ENCODE data around the gene PHF2.

The PHF2 gene

GRCh38 chr9:93651521-93651950 lies 75.2 kb downstream of the PHF2 start:
- no peak for DNase-seq
- WGBS (ENCODE audit: extremely low coverage, insufficient coverage, insufficient read length) = no CpG with 5 or more reads among the region's 5 CpGs
- peaks cover 39 to 51% of the 10 kb centered on the region in 2 experiments for H3K36me3 ChIP-seq (ENCODE audit: control insufficient read depth in 1 of 2, insufficient read depth in 2 of 2, low read length in 2 of 2)

GRCh38 chr9:93652604-93653592 lies 76.5 kb downstream of the PHF2 start:
- Histone ChIP-seq H2AK5ac (ENCODE audit: low read length) (no peak overlapping the region), H3K23ac (ENCODE audit: low read length) (no peak overlapping the region), H3K14ac (ENCODE audit: low read length) (no peak overlapping the region), H2BK12ac (ENCODE audit: low read length) (no peak overlapping the region), H3K4me2 (ENCODE audit: low read length) (no peak overlapping the region), H3K9ac (ENCODE audit: low read length) (no peak overlapping the region), H2AFZ (ENCODE audit: insufficient read depth, low read length, poor library complexity) (no peak overlapping the region), H3K36me3 (ENCODE audit: control insufficient read depth in 1 of 2, insufficient read depth in 2 of 2, low read length in 2 of 2) (peaks cover 38 to 57% of the 10 kb centered on the region in 2 experiments), H4K8ac (ENCODE audit: low read depth, low read length) (no peak overlapping the region), H3K27ac (ENCODE audit: low read depth, low read length) (no peak overlapping the region), H4K12ac (ENCODE audit: low read depth, low read length) (no peak overlapping the region), H3K79me1 (ENCODE audit: low read length) (no peaks in the 10 kb centered on the region), H2BK120ac (ENCODE audit: insufficient read depth, low read length, poor library complexity) (no peak overlapping the region), H3K4me1 (ENCODE audit: control insufficient read depth in 1 of 2, insufficient read depth in 2 of 2, low read length in 2 of 2) (no peaks in the 10 kb centered on the region), H2BK5ac (ENCODE audit: low read depth, low read length, poor library complexity) (no peak overlapping the region), H3K4me3 (ENCODE audit: low read depth, low read length) (no peak overlapping the region), H4K91ac (ENCODE audit: low read depth, low read length) (no peak overlapping the region), H3K9me3 (ENCODE audit: insufficient read depth, low read depth, low read length) (peaks cover 6% of the 10 kb centered on the region), H3K79me2 (ENCODE audit: control insufficient read depth, insufficient read depth, low read length, poor library complexity) (no peaks in the 10 kb centered on the region), H3K18ac (ENCODE audit: low read length) (no peak overlapping the region), H3K4ac (ENCODE audit: low read depth, low read length) (no peak overlapping the region), H3K27me3 (ENCODE audit: insufficient read depth, low read length) (no peaks in the 10 kb centered on the region)
- no peak for DNase-seq
- no CpG with 5 or more reads among the region's 24 CpGs for WGBS (ENCODE audit: extremely low coverage, insufficient coverage, insufficient read length)

More at GRCh38 chr9:93651521-93651950, 75.2 kb downstream of the PHF2 start:
- Histone ChIP-seq H3K79me1 (ENCODE audit: low read length) (no peaks in the 10 kb centered on the region), H2BK12ac (ENCODE audit: low read length) (no peak overlapping the region), H3K4me2 (ENCODE audit: low read length) (no peak overlapping the region), H4K12ac (ENCODE audit: low read depth, low read length) (no peak overlapping the region), H3K27me3 (ENCODE audit: insufficient read depth, low read length) (no peaks in the 10 kb centered on the region), H3K4me3 (ENCODE audit: low read depth, low read length) (no peak overlapping the region), H3K23ac (ENCODE audit: low read length) (no peak overlapping the region), H3K9me3 (ENCODE audit: insufficient read depth, low read depth, low read length) (peaks cover 6% of the 10 kb centered on the region), H3K4ac (ENCODE audit: low read depth, low read length) (no peak overlapping the region), H3K14ac (ENCODE audit: low read length) (no peak overlapping the region), H4K91ac (ENCODE audit: low read depth, low read length) (no peak overlapping the region), H2AFZ (ENCODE audit: insufficient read depth, low read length, poor library complexity) (no peak overlapping the region), H4K8ac (ENCODE audit: low read depth, low read length) (no peak overlapping the region), H3K18ac (ENCODE audit: low read length) (no peak overlapping the region), H3K4me1 (ENCODE audit: control insufficient read depth in 1 of 2, insufficient read depth in 2 of 2, low read length in 2 of 2) (no peaks in the 10 kb centered on the region), H2BK120ac (ENCODE audit: insufficient read depth, low read length, poor library complexity) (no peak overlapping the region), H2BK5ac (ENCODE audit: low read depth, low read length, poor library complexity) (no peak overlapping the region), H3K9ac (ENCODE audit: low read length) (no peak overlapping the region), H2AK5ac (ENCODE audit: low read length) (no peak overlapping the region), H3K79me2 (ENCODE audit: control insufficient read depth, insufficient read depth, low read length, poor library complexity) (no peaks in the 10 kb centered on the region), H3K27ac (ENCODE audit: low read depth, low read length) (no peak overlapping the region)

- no peak overlapping the region for H3K23ac ChIP-seq (ENCODE audit: low read length)
- H3K79me1 ChIP-seq (ENCODE audit: low read length) = no peaks in the 10 kb centered on the region
- H2BK120ac ChIP-seq (ENCODE audit: insufficient read depth, low read length, poor library complexity) = no peak overlapping the region
- no peaks in the 10 kb centered on the region for H3K27me3 ChIP-seq (ENCODE audit: insufficient read depth, low read length)
- no peak overlapping the region for H4K12ac ChIP-seq (ENCODE audit: low read depth, low read length)
- no peak overlapping the region for H3K27ac ChIP-seq (ENCODE audit: low read depth, low read length)
- H3K36me3 ChIP-seq (ENCODE audit: control insufficient read depth in 1 of 2, insufficient read depth in 2 of 2, low read length in 2 of 2) = peaks cover 36 to 62% of the 10 kb centered on the region in 2 experiments
- no peak overlapping the region for H4K91ac ChIP-seq (ENCODE audit: low read depth, low read length)
- H4K8ac ChIP-seq (ENCODE audit: low read depth, low read length) = no peak overlapping the region
- no peaks in the 10 kb centered on the region for H3K79me2 ChIP-seq (ENCODE audit: control insufficient read depth, insufficient read depth, low read length, poor library complexity)
- no peaks in the 10 kb centered on the region for H3K4me1 ChIP-seq (ENCODE audit: control insufficient read depth in 1 of 2, insufficient read depth in 2 of 2, low read length in 2 of 2)
- no peak overlapping the region for H3K4me2 ChIP-seq (ENCODE audit: low read length)
- no peak overlapping the region for H3K9ac ChIP-seq (ENCODE audit: low read length)
- H3K4ac ChIP-seq (ENCODE audit: low read depth, low read length) = no peak overlapping the region
- DNase-seq = no peak
- no peak overlapping the region for H2BK5ac ChIP-seq (ENCODE audit: low read depth, low read length, poor library complexity)
- WGBS (ENCODE audit: extremely low coverage, insufficient coverage, insufficient read length) = no CpG with 5 or more reads among the region's 3 CpGs
- no peak overlapping the region for H2AFZ ChIP-seq (ENCODE audit: insufficient read depth, low read length, poor library complexity)
- no peak overlapping the region for H3K14ac ChIP-seq (ENCODE audit: low read length)
- H3K4me3 ChIP-seq (ENCODE audit: low read depth, low read length) = no peak overlapping the region
- no peak overlapping the region for H2AK5ac ChIP-seq (ENCODE audit: low read length)
- H3K9me3 ChIP-seq (ENCODE audit: insufficient read depth, low read depth, low read length) = peaks cover 6% of the 10 kb centered on the region
- no peak overlapping the region for H2BK12ac ChIP-seq (ENCODE audit: low read length)
- H3K18ac ChIP-seq (ENCODE audit: low read length) = no peak overlapping the region
Measured at GRCh38 chr9:93653760-93654159, 77.4 kb downstream of the PHF2 start.

GRCh38 chr9:93654351-93654961 lies 78.1 kb downstream of the PHF2 start:
- H3K4me1 ChIP-seq (ENCODE audit: control insufficient read depth in 1 of 2, insufficient read depth in 2 of 2, low read length in 2 of 2) = no peaks in the 10 kb centered on the region
- no peak overlapping the region for H3K4me2 ChIP-seq (ENCODE audit: low read length)
- peaks cover 37 to 64% of the 10 kb centered on the region in 2 experiments for H3K36me3 ChIP-seq (ENCODE audit: control insufficient read depth in 1 of 2, insufficient read depth in 2 of 2, low read length in 2 of 2)
- H2BK120ac ChIP-seq (ENCODE audit: insufficient read depth, low read length, poor library complexity) = no peak overlapping the region
- DNase-seq = no peak
- H2AFZ ChIP-seq (ENCODE audit: insufficient read depth, low read length, poor library complexity) = no peak overlapping the region
- H3K27ac ChIP-seq (ENCODE audit: low read depth, low read length) = no peak overlapping the region
- no peak overlapping the region for H3K18ac ChIP-seq (ENCODE audit: low read length)
- no peak overlapping the region for H3K4ac ChIP-seq (ENCODE audit: low read depth, low read length)
- H2BK5ac ChIP-seq (ENCODE audit: low read depth, low read length, poor library complexity) = no peak overlapping the region
- H3K14ac ChIP-seq (ENCODE audit: low read length) = no peak overlapping the region
- no peak overlapping the region for H2AK5ac ChIP-seq (ENCODE audit: low read length)
- no peaks in the 10 kb centered on the region for H3K79me2 ChIP-seq (ENCODE audit: control insufficient read depth, insufficient read depth, low read length, poor library complexity)
- no peaks in the 10 kb centered on the region for H3K27me3 ChIP-seq (ENCODE audit: insufficient read depth, low read length)
- H3K79me1 ChIP-seq (ENCODE audit: low read length) = no peaks in the 10 kb centered on the region
- H3K23ac ChIP-seq (ENCODE audit: low read length) = no peak overlapping the region
- no CpG with 5 or more reads among the region's 21 CpGs for WGBS (ENCODE audit: extremely low coverage, insufficient coverage, insufficient read length)
- H3K9me3 ChIP-seq (ENCODE audit: insufficient read depth, low read depth, low read length) = peaks cover 6% of the 10 kb centered on the region
- no peak overlapping the region for H2BK12ac ChIP-seq (ENCODE audit: low read length)
- H3K4me3 ChIP-seq (ENCODE audit: low read depth, low read length) = no peak overlapping the region
- no peak overlapping the region for H4K8ac ChIP-seq (ENCODE audit: low read depth, low read length)
- no peak overlapping the region for H3K9ac ChIP-seq (ENCODE audit: low read length)
- H4K91ac ChIP-seq (ENCODE audit: low read depth, low read length) = no peak overlapping the region
- no peak overlapping the region for H4K12ac ChIP-seq (ENCODE audit: low read depth, low read length)
